ENCODE measurements around the gene SEMA3C. TPM values are rescaled to one million over a fixed set of nuclear protein-coding genes. Genes with fewer than 3 reads are reported as not detected.

SEMA3C gene
- total RNA-seq, 1 donor from 2014 or later: 68.6 TPM

GRCh38 chr7:80869821-80870751 is 48.8 kb downstream of the SEMA3C start:
- no peak for DNase-seq (ENCODE audit: low read depth)

GRCh38 chr7:80869106-80869784 is 49.6 kb downstream of the SEMA3C start:
- no peak for DNase-seq (ENCODE audit: low read depth)
- TF ChIP-seq, protein P1, sequence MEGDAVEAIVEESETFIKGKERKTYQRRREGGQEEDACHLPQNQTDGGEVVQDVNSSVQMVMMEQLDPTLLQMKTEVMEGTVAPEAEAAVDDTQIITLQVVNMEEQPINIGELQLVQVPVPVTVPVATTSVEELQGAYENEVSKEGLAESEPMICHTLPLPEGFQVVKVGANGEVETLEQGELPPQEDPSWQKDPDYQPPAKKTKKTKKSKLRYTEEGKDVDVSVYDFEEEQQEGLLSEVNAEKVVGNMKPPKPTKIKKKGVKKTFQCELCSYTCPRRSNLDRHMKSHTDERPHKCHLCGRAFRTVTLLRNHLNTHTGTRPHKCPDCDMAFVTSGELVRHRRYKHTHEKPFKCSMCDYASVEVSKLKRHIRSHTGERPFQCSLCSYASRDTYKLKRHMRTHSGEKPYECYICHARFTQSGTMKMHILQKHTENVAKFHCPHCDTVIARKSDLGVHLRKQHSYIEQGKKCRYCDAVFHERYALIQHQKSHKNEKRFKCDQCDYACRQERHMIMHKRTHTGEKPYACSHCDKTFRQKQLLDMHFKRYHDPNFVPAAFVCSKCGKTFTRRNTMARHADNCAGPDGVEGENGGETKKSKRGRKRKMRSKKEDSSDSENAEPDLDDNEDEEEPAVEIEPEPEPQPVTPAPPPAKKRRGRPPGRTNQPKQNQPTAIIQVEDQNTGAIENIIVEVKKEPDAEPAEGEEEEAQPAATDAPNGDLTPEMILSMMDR (conservative IDR thresholded peaks at IDR 0.05; ENCODE audit: low read depth, low read length): no peak
- no peak overlapping the region for H3K4me3 ChIP-seq (ENCODE audit: low read depth, low read length)

More at GRCh38 chr7:80869821-80870751, 48.8 kb downstream of the SEMA3C start:
- no peak overlapping the region for H3K4me3 ChIP-seq (ENCODE audit: low read depth, low read length)
- TF ChIP-seq, protein P1 (conservative IDR thresholded peaks at IDR 0.05; ENCODE audit: low read depth, low read length): no peak

DNA sequence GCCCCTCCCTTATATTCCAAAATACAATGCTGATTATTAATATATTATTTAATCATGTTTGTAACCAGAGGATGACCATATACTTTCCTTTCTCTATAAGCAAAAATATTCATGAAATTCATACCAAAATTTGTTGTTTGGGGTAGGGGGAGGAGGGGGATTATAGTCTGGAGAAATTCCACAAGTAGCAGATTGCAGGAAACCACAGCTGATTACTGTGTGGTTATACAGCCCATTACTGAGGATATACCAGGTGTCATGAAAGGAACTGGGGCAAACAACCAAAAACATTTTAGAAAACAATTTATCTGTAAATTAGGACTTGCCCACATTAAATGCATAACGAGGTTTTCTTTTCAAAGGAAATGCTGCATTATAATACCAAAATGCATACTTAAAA is 50.3 kb downstream of the SEMA3C start:
- no peak overlapping the region for H3K4me3 ChIP-seq (ENCODE audit: low read depth, low read length)
- DNase-seq (ENCODE audit: low read depth): no peak
- TF ChIP-seq, protein P1 (conservative IDR thresholded peaks at IDR 0.05; ENCODE audit: low read depth, low read length): no peak

- no peak for DNase-seq (ENCODE audit: low read depth)
- H3K4me3 ChIP-seq (ENCODE audit: low read depth, low read length): no peak overlapping the region
- TF ChIP-seq, protein P1 (conservative IDR thresholded peaks at IDR 0.05; ENCODE audit: low read depth, low read length): no peak
Observed at GRCh38 chr7:80860554-80860953, 58.3 kb downstream of the SEMA3C start.

GRCh38 chr7:80859272-80859970 is 59.4 kb downstream of the SEMA3C start:
- TF ChIP-seq, protein P1 (conservative IDR thresholded peaks at IDR 0.05; ENCODE audit: low read depth, low read length): no peak
- DNase-seq (ENCODE audit: low read depth): no peak
- no peak overlapping the region for H3K4me3 ChIP-seq (ENCODE audit: low read depth, low read length)

- DNase-seq (ENCODE audit: low read depth): no peak
Observed at GRCh38 chr7:80858141-80858903, 60.5 kb downstream of the SEMA3C start.

More at GRCh38 chr7:80858141-80858903, 60.5 kb downstream of the SEMA3C start:
- no peak overlapping the region for H3K4me3 ChIP-seq (ENCODE audit: low read depth, low read length)
- TF ChIP-seq, protein P1 (conservative IDR thresholded peaks at IDR 0.05; ENCODE audit: low read depth, low read length): no peak

All from epithelial cell of proximal tubule (primary cell).